Measurements from ENCODE around the gene EGF. TPM values are rescaled to one million over a fixed set of nuclear protein-coding genes. Genes with fewer than 3 reads are reported as not detected.

Gene EGF
- total RNA-seq, 1 donor from 2014 or later, result not detected

GRCh38 chr4:109990261-109991257, 77.9 kb downstream of the EGF start:
- intact Hi-C loops (cut with micrococcal nuclease), result no loop called here

DNA sequence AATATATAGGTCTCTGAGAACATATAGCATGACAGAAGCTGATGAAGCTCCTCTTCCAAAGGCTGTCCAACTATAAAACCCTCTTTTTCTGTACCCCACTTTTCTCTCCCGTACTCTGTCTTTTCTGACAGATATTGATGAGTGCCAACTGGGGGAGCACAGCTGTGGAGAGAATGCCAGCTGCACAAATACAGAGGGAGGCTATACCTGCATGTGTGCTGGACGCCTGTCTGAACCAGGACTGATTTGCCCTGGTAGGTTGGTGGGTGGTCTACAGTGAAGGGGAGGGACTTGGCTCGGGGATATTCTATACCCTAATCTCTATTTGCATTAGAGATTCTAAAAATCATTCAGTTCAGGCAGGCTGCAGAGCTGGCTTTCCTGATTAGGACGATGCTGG, 80.4 kb downstream of the EGF start:
- intact Hi-C loops (cut with micrococcal nuclease), result no loop called here

DNA sequence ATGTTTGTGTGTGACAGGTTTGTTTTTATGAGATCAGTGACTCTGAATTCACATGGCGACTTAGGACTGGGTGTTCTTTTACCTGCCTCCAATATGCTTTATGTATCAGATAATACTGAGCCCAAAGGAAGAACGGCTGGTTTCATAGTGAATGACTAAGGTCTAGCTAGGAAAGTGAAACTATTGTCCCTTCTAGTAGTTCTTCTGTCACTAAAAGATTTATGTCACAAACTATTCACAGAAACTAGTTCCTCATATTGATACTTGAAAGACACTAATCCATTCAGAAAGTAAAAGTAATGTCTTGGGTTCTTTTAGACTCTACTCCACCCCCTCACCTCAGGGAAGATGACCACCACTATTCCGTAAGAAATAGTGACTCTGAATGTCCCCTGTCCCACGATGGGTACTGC, 81.7 kb downstream of the EGF start:
- intact Hi-C loops (cut with micrococcal nuclease), result no loop called here

- intact Hi-C loops (cut with micrococcal nuclease), result loop anchor here (5.0 kb wide), 1 partner anchor 591 kb away; no protein-coding TSS in a partner anchor
Observed at GRCh38 chr4:109996526-109996925, 83.8 kb downstream of the EGF start.

- intact Hi-C loops (cut with micrococcal nuclease), result loop anchor here (1.0 to 5.0 kb wide), 8 partner anchors 52 to 1632 kb away; no protein-coding TSS in a partner anchor
Observed at GRCh38 chr4:109998867-109999584, 86.3 kb downstream of the EGF start.

- intact Hi-C loops (cut with micrococcal nuclease), result loop anchor here (1.0 to 5.0 kb wide), 7 partner anchors 51 to 1631 kb away; no protein-coding TSS in a partner anchor
Observed at GRCh38 chr4:109999585-109999912, 86.9 kb downstream of the EGF start.

GRCh38 chr4:110002326-110002725, 89.6 kb downstream of the EGF start:
- intact Hi-C loops (cut with micrococcal nuclease), result no loop called here

DNA sequence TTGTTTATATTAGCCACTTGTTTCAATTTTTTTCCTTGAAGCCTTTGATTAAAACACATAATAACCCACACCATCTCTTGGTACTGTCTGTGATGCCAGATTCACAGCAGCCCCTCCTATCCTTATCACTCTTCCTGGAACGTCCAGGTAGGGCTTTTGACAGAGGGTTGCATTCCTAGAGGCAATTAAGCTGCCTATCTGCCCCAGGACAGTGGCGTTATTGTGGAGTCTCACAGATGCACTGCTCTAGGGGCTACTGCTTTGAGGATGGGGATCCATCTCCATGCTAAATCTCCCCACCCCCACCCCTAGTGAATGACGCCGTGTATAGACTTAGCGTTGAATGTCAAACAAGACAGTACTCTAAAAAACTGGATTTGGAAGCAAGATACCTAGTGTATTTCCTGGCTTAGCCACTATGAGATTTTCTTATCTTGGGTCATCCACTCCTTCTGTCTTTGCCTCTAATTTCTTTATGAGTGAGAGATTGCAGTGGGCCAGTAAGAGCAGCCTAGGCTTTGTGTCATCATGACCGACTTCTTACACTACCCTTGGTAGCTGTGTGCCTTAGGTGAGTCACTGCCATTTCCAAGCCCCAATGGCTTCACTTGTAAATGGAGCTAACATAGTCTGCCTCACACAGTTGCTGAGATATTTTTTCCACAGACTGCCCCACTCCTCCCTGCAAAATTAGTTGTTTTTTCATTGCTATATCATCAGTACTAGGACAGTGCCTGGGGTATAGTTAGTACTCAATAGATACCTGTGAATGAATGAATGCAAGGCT, 90.9 kb downstream of the EGF start:
- intact Hi-C loops (cut with micrococcal nuclease), result loop anchor here (2.0 kb wide), 1 partner anchor 45 kb away; no protein-coding TSS in a partner anchor

DNA sequence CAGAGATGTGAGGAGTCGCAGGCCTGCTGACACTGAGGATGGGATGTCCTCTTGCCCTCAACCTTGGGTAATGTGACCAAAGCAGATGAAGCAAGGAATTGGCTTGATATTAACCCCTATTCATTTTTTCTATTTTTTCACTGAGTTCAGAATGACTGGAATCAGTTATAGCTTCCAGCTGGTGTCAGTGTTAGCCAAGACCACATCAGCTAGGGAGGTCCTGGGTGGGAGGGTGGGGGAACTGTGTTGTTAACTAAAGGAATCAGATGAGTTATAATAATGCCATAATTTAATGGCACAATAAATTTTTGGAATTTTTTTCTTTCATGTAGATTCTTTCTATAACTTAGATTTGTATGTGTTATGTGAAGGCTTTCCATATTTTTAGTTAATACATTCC, 91.9 kb downstream of the EGF start:
- intact Hi-C loops (cut with micrococcal nuclease), result loop anchor here (2.0 kb wide), 1 partner anchor 44 kb away; no protein-coding TSS in a partner anchor

GRCh38 chr4:110005461-110006056, 92.9 kb downstream of the EGF start:
- intact Hi-C loops (cut with micrococcal nuclease), result loop anchor here (1.0 to 2.0 kb wide), 6 partner anchors 43 to 510 kb away; no protein-coding TSS in a partner anchor

DNA sequence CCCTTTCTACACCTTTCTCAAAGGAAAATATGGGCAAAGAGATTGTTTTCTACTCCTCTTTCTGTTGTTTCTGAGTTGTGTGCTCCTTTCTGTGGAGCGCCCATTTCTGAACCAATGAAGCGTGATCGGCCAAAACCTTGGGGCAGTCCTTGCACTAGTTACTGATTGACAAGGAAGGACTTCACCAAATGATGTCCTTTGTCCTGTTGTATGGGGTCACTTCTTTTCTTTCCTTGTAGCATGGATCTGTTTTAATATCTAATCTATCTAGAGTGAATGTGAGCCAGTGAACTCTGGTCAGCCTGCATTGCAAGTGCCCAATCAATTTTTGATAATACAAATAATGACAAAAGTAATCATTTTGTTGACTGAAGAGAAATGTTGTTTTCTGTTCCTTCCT, 94.5 kb downstream of the EGF start:
- intact Hi-C loops (cut with micrococcal nuclease), result no loop called here

- intact Hi-C loops (cut with micrococcal nuclease), result no loop called here
Observed at GRCh38 chr4:110008540-110008939, 95.9 kb downstream of the EGF start.

DNA sequence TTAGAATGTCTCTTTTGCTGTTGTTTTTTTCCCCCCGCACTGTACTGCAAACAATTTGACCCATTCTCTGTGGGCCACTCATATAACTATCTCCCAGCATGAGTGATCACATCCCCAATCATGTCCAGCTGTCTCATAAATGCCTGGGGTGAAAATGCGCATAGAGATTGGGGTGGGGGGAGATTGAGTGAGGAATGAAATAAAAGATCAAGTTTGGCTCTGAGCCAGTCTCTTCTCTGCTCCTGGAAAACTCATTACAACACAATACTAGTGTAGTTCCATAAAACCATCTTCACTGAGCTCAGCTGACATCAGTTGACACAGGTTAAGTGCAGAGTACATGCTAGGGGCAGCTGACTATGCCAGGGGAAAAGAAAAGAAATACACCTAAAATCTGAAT, 96.9 kb downstream of the EGF start:
- intact Hi-C loops (cut with micrococcal nuclease), result no loop called here

DNA sequence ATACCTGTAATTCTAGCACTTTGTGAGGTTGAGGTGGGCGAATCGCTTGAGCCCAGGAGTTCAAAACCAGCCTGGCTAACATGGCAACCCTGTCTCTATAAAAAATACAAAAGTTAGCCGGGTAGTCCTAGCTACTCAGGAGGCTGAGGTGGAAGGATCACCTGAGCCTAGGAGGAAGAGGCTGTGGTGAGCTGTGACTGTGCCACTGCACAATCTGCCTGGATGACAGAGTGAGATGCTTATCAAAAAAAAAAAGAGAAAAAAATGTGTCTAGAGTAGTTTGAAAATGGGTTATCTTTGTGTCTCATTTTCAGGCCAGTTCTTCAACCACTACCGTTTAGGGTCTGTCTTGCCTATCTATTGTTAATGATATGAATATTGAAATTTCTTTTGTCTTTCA, 98.1 kb downstream of the EGF start:
- intact Hi-C loops (cut with micrococcal nuclease), result no loop called here

DNA sequence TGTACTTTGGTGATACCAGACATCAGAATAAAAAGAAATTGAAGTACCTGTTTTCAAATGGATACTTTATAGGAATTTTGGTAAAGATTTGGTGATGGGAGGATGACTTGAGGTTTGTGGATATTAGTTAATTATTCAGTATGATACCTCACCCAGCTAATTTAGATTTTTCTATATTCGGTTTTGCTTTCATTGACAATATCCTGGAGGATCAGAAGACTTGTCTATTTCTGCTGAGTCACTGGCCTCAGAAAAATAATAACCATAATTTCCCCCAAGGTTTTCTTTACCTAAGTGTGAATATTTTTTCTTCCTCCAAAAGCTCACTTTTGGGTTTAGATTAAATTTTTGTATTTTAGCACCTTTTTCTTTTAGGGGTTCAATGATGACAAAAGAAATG, 100.2 kb downstream of the EGF start:
- intact Hi-C loops (cut with micrococcal nuclease), result no loop called here

GRCh38 chr4:110014233-110014632, 101.5 kb downstream of the EGF start:
- intact Hi-C loops (cut with micrococcal nuclease), result no loop called here

DNA sequence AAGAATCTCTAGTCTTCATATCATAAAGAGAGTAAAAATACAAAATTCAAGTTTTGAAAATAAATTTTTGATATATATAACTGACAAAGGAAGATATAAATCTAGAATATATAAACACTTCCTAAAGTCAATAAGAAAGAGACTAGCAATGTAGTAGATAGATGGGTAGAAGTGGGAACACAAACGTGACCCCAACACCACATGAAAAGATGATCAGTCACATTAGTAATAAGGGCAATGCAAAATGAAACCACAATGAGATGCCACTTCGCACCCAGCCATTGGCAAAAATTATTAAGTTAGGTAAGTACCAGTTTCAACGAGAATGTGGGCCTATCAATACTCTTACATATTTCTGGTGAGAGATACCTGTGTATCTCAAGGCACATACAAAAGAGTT, 106.5 kb downstream of the EGF start:
- intact Hi-C loops (cut with micrococcal nuclease), result no loop called here

GRCh38 chr4:110020139-110020538, 107.5 kb downstream of the EGF start:
- intact Hi-C loops (cut with micrococcal nuclease), result no loop called here

- intact Hi-C loops (cut with micrococcal nuclease), result no loop called here
Observed at GRCh38 chr4:110020646-110021443, 108.2 kb downstream of the EGF start.

- intact Hi-C loops (cut with micrococcal nuclease), result no loop called here
Observed at GRCh38 chr4:110022457-110022856, 109.8 kb downstream of the EGF start.
